ENCODE measurements around the gene IMMP2L. TPM values are rescaled to one million over a fixed set of nuclear protein-coding genes. Genes with fewer than 3 reads are reported as not detected.

IMMP2L gene
- total RNA-seq, 1 donor = 19.9 TPM

DNA sequence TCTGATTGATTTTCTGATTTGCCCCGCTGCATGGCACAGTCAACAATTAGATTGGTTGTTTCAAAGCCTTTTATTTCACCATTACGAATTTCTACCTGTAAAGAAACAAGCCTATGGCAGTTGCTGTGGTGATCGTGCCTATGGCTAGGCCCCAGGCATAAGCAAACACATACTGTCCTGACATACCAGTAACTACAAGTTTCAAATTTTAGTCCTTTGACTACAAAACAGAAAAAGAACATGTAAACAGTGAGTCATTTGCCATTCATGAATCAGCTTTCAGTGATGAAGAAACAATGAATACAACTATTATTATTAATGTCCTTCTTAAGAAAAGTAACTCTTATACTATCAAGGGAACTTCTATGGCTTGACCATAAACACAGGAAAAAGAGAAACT lies 639.4 kb downstream of the IMMP2L start:
- H3K4me2 ChIP-seq (ENCODE audit: insufficient read depth, low read length) = no peak overlapping the region
- no peak for TF ChIP-seq CTCF (IDR thresholded peaks at IDR 0.05; ENCODE audit: extremely low read depth, low read depth, low read length)

GRCh38 chr7:110921595-110922151 lies 640.6 kb downstream of the IMMP2L start:
- no peak overlapping the region for H3K4me2 ChIP-seq (ENCODE audit: insufficient read depth, low read length)
- H3K79me2 ChIP-seq (ENCODE audit: insufficient read depth, low read length) = no peaks in the 10 kb centered on the region
- no peak overlapping the region for H3K27ac ChIP-seq (ENCODE audit: low read depth, low read length)
- H4K20me1 ChIP-seq (ENCODE audit: insufficient read depth, low read length) = no peaks in the 10 kb centered on the region
- no peak overlapping the region for H2AFZ ChIP-seq (ENCODE audit: low read length)
- H3K4me3 ChIP-seq (ENCODE audit: insufficient read depth, low read length) = no peak overlapping the region
- DNase-seq (ENCODE audit: insufficient read length, low spot score, missing footprints) = no peak
- H3K4me1 ChIP-seq (ENCODE audit: insufficient read depth, low read length) = no peaks in the 10 kb centered on the region
- no peaks in the 10 kb centered on the region for H3K9me3 ChIP-seq (ENCODE audit: low read depth, low read length)
- TF ChIP-seq CTCF (IDR thresholded peaks at IDR 0.05; ENCODE audit: extremely low read depth, low read depth, low read length) = no peak
- no peaks in the 10 kb centered on the region for H3K36me3 ChIP-seq (ENCODE audit: insufficient read depth, low read length)
- no peaks in the 10 kb centered on the region for H3K27me3 ChIP-seq (ENCODE audit: insufficient read depth, low read length)

More for the DNA sequence above, 639.4 kb downstream of the IMMP2L start:
- no peaks in the 10 kb centered on the region for H3K79me2 ChIP-seq (ENCODE audit: insufficient read depth, low read length)
- H3K27me3 ChIP-seq (ENCODE audit: insufficient read depth, low read length) = no peaks in the 10 kb centered on the region
- DNase-seq (ENCODE audit: insufficient read length, low spot score, missing footprints) = no peak
- no peaks in the 10 kb centered on the region for H4K20me1 ChIP-seq (ENCODE audit: insufficient read depth, low read length)
- H3K4me3 ChIP-seq (ENCODE audit: insufficient read depth, low read length) = no peak overlapping the region
- no peaks in the 10 kb centered on the region for H3K9me3 ChIP-seq (ENCODE audit: low read depth, low read length)
- no peak overlapping the region for H3K27ac ChIP-seq (ENCODE audit: low read depth, low read length)
- H3K4me1 ChIP-seq (ENCODE audit: insufficient read depth, low read length) = no peaks in the 10 kb centered on the region
- H3K36me3 ChIP-seq (ENCODE audit: insufficient read depth, low read length) = no peaks in the 10 kb centered on the region
- H2AFZ ChIP-seq (ENCODE audit: low read length) = no peak overlapping the region

DNA sequence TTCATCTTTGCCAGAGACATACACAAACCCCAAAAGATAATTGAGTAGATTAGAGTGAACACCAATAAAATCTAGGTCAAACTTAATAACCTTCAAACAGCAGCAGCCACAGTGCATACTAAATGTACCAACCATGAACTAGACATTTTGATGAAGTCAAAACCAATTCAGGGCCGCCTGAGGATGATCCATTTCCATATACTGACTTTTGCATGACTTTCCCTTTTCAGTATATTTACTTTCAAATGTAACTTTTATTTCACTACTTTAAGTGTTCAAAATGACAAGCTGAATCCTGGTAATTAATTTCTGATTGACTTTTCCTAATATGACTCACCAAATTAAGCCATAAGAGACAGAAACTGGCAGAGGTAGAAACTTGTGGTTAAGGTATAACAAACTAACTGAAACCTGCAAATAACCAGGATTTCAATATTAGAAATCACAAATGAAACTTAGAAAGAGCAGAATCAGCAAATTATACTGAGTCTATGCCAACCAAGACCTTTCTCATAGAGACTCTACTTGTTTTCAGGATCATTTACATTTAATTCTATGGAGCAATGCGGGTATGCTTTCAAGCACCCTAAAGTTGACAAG lies 643.2 kb downstream of the IMMP2L start:
- DNase-seq (ENCODE audit: insufficient read length, low spot score, missing footprints) = no peak
- H3K79me2 ChIP-seq (ENCODE audit: insufficient read depth, low read length) = no peaks in the 10 kb centered on the region
- no peaks in the 10 kb centered on the region for H3K9me3 ChIP-seq (ENCODE audit: low read depth, low read length)
- H3K36me3 ChIP-seq (ENCODE audit: insufficient read depth, low read length) = no peaks in the 10 kb centered on the region
- no peak overlapping the region for H3K4me3 ChIP-seq (ENCODE audit: insufficient read depth, low read length)
- H3K27me3 ChIP-seq (ENCODE audit: insufficient read depth, low read length) = no peaks in the 10 kb centered on the region
- no peak overlapping the region for H3K27ac ChIP-seq (ENCODE audit: low read depth, low read length)
- H3K4me1 ChIP-seq (ENCODE audit: insufficient read depth, low read length) = no peaks in the 10 kb centered on the region
- TF ChIP-seq CTCF (IDR thresholded peaks at IDR 0.05; ENCODE audit: extremely low read depth, low read depth, low read length) = no peak
- H4K20me1 ChIP-seq (ENCODE audit: insufficient read depth, low read length) = no peaks in the 10 kb centered on the region
- H2AFZ ChIP-seq (ENCODE audit: low read length) = no peak overlapping the region
- H3K4me2 ChIP-seq (ENCODE audit: insufficient read depth, low read length) = no peak overlapping the region

DNA sequence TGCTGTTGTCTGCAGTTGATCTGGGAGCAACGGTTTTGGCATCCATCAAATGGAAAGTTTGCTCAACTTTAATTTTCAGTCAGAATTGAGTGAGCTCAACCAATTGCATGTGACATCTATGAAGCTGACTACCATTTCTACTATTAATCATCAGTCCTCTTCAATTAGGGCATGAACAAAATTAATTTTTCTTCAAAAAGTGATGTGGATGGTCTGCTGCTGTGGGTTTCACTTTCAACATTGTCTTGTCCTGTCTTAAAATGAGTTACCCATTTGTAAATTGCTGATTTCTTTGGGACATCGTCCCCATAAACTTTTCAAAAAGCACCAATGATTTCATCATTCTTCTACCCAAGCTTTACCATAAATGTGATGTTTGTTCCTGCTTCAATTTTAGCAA lies 648.0 kb downstream of the IMMP2L start:
- no peaks in the 10 kb centered on the region for H3K79me2 ChIP-seq (ENCODE audit: insufficient read depth, low read length)
- no peak overlapping the region for H3K27ac ChIP-seq (ENCODE audit: low read depth, low read length)
- H2AFZ ChIP-seq (ENCODE audit: low read length) = no peak overlapping the region
- H3K4me2 ChIP-seq (ENCODE audit: insufficient read depth, low read length) = no peak overlapping the region
- no peaks in the 10 kb centered on the region for H3K36me3 ChIP-seq (ENCODE audit: insufficient read depth, low read length)
- H4K20me1 ChIP-seq (ENCODE audit: insufficient read depth, low read length) = no peaks in the 10 kb centered on the region
- TF ChIP-seq CTCF (IDR thresholded peaks at IDR 0.05; ENCODE audit: extremely low read depth, low read depth, low read length) = no peak
- H3K9me3 ChIP-seq (ENCODE audit: low read depth, low read length) = no peaks in the 10 kb centered on the region
- H3K4me3 ChIP-seq (ENCODE audit: insufficient read depth, low read length) = no peak overlapping the region
- DNase-seq (ENCODE audit: insufficient read length, low spot score, missing footprints) = no peak
- no peaks in the 10 kb centered on the region for H3K4me1 ChIP-seq (ENCODE audit: insufficient read depth, low read length)
- no peaks in the 10 kb centered on the region for H3K27me3 ChIP-seq (ENCODE audit: insufficient read depth, low read length)

Measured in osteoblast (primary cell).